Ovary (tissue), 9 donors: ENCODE measurements around the gene SPEF2. TPM values are rescaled to one million over a fixed set of nuclear protein-coding genes. Genes with fewer than 3 reads are reported as not detected.

Source experiments
- DNase-seq, 5 donors: peaks; one replicate each; pipeline ENCODE4 v3.0.0-alpha.2; 2019 to 2020
- H3K27ac ChIP-seq, 2 donors: fragments of 200-600 bp; one replicate each; pipeline versions ENCODE4 v1.5.1 to v1.8.0; 2019 to 2022
- H3K27me3 ChIP-seq: fragments of 200-600 bp; one replicate; pipeline ENCODE4 v1.8.0; 2022
- H3K36me3 ChIP-seq: fragments of 200-600 bp; sonication (generic); one replicate; pipeline ENCODE4 v1.5.1; 2019
- H3K4me1 ChIP-seq: one replicate; pipeline ENCODE4 v1.8.1; 2013; ENCODE audit warnings: mild to moderate bottlenecking, moderate library complexity; ENCODE audit not compliant: insufficient read depth
- H3K4me3 ChIP-seq: fragments of 200-600 bp; sonication (generic); one replicate; pipeline ENCODE4 v1.5.1; 2017
- H3K9me3 ChIP-seq, 2 donors: fragments of 200-600 bp in 1 of 2; sonication (generic) in 1 of 2; one replicate each; pipeline versions ENCODE4 v1.5.1 to v1.8.1; 2013 to 2019; ENCODE audit warnings: mild to moderate bottlenecking in 1 of 2, moderate library complexity in 1 of 2
- EP300 ChIP-seq: sonication (generic); formaldehyde crosslinking; IDR thresholded peaks from one replicate; pipeline ENCODE4 v1.6.1; 2017; ENCODE audit warnings: antibody characterized with exemption
- POLR2A ChIP-seq: fragments of 450-650 bp; IDR thresholded peaks from one replicate; pipeline ENCODE4 v1.6.1; 2017; ENCODE audit warnings: antibody characterized with exemption, mild to moderate bottlenecking, moderate library complexity
- WGBS, 3 donors: extraction: QIAGEN DNeasy Blood & Tissue Kit in 1 of 3; methylation state at CpG; one replicate each; pipeline versions ENCODE4 v1.1.5 to v1.1.7; 2013 to 2017; 5-methylcytosine and 5-hydroxymethylcytosine counted together
- intact Hi-C, 4 donors: fragments of 100-400 bp; cut with DNase I; formaldehyde crosslinking; loops; one replicate each; pipeline versions ENCODE4 v1.11.0 to v1.15.1; 2022 to 2023
- polyA plus RNA-seq, 2 donors: library from polyadenylated mRNA; stranded (reverse); fragments of 200-250 nt in 1 of 2; fragments of 350-450 nt in 1 of 2; fragmentation: Illumina TruSeq in 1 of 2; extraction: RNeasy Lipid Tissue Mini Kit (QIAGEN cat#74804) in 1 of 2; gene quantifications; one replicate each; pipeline ENCODE4 v1.2.3, GENCODE V29; 2013 to 2014
- total RNA-seq, 7 donors: library from RNA; depleted of rRNA in 2 of 7; stranded (reverse); fragments of >200 nt in 2 of 7; fragmentation: NEBNext Ultra II Directional in 3 of 7; extraction: Animal tissue kit (Norgen Biotek cat#: 25700) in 3 of 7; gene quantifications; one replicate each; pipeline versions ENCODE4 v1.1.0 to v1.2.4, GENCODE V29; 2016 to 2023
- TF ChIP-seq, protein P1 (sequence below), 3 donors: fragments of 450-650 bp in 2 of 3; fragments of 200-600 bp in 1 of 3; IDR thresholded peaks; one replicate each; pipeline versions ENCODE4 v1.5.1 to v1.8.0; 2016 to 2022; ENCODE audit warnings: antibody characterized with exemption in 3 of 3, mild to moderate bottlenecking in 1 of 3
- donor health status: DM: no; HTN: no; CAD: no; lungs with moderate emphysema.
- donor health status: DM: no; HTN: no; CAD: no.
- donor health status: Bipolar disorder and iron deficiency.
- donor health status: DM: yes; HTN: yes; CAD: no.
- donor health status: DM: no; HTN: no; CAD: no.
- donor health status: DM: yes; HTN: yes; CAD: no.

SPEF2 gene
- total and polyA plus RNA-seq, 9 donors: 4.2 to 31.8 (median 9.0) TPM

DNA sequence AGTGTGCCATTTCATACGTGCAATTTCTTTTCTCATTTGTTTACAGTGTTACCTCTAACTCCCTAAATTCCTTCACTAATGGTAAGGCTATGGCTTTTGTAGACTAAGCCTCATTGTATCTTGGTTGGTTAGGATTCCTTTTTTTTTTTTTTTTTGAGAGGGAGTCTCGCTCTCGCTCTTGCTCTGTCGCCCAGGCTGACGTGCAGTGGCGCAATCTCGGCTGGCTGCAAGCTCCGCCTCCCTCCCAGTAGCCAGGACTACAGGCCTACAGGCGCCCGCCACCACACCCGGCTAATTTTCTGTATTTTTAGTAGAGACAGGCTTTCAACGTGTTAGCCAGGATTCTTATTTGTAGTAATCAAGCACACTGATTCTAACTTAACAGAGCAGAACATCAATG lies 57.7 kb downstream of the SPEF2 start:
- no peak overlapping the region for H3K27ac ChIP-seq
- WGBS, 3 donors: 91 to 95% (median 93%) methylated on average over 12 of the region's 12 CpGs
- intact Hi-C loops: no loop called here
- no peaks in the 10 kb centered on the region for H3K36me3 ChIP-seq
- H3K4me3 ChIP-seq: no peak overlapping the region
- no peak for DNase-seq
- no peaks in the 10 kb centered on the region for H3K27me3 ChIP-seq
- H3K9me3 ChIP-seq: no peaks in the 10 kb centered on the region
- H3K4me1 ChIP-seq: no peaks in the 10 kb centered on the region
- TF ChIP-seq, protein P1, sequence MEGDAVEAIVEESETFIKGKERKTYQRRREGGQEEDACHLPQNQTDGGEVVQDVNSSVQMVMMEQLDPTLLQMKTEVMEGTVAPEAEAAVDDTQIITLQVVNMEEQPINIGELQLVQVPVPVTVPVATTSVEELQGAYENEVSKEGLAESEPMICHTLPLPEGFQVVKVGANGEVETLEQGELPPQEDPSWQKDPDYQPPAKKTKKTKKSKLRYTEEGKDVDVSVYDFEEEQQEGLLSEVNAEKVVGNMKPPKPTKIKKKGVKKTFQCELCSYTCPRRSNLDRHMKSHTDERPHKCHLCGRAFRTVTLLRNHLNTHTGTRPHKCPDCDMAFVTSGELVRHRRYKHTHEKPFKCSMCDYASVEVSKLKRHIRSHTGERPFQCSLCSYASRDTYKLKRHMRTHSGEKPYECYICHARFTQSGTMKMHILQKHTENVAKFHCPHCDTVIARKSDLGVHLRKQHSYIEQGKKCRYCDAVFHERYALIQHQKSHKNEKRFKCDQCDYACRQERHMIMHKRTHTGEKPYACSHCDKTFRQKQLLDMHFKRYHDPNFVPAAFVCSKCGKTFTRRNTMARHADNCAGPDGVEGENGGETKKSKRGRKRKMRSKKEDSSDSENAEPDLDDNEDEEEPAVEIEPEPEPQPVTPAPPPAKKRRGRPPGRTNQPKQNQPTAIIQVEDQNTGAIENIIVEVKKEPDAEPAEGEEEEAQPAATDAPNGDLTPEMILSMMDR (IDR thresholded peaks at IDR 0.05): no peak
- TF ChIP-seq POLR2A (no peak), EP300 (no peak)

DNA sequence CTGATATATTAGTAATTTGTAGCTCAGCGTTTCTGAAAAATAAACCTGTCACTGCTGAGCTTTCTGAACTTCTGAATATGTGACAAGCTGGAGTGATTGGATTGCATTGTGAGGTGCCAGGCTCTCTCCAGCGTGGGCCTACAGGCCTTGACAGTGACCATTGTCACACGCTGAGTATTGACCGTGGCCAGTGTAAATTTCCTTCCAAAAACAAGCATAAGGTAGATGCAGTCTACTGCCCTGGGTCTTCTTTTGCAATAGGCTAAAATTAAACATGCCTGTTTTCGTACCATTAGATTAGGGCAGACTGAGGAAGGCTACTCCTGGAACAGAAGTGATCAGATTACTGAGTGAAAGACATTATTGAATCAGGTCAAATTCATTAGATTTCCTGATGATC lies 60.2 kb downstream of the SPEF2 start:
- Histone ChIP-seq H3K9me3 (no peaks in the 10 kb centered on the region), H3K27me3 (no peaks in the 10 kb centered on the region), H3K4me3 (no peak overlapping the region), H3K27ac (no peak overlapping the region), H3K36me3 (no peaks in the 10 kb centered on the region), H3K4me1 (no peaks in the 10 kb centered on the region)
- intact Hi-C loops: no loop called here
- WGBS, 3 donors: 93 to 96% (median 93%) methylated on average over 5 of the region's 5 CpGs
- DNase-seq: no peak
- TF ChIP-seq, protein P1 (IDR thresholded peaks at IDR 0.05): no peak
- TF ChIP-seq POLR2A (no peak), EP300 (no peak)

GRCh38 chr5:35678661-35679060 lies 61.0 kb downstream of the SPEF2 start:
- Histone ChIP-seq H3K9me3 (no peaks in the 10 kb centered on the region), H3K27ac (no peak overlapping the region), H3K4me1 (no peaks in the 10 kb centered on the region), H3K36me3 (no peaks in the 10 kb centered on the region), H3K4me3 (no peak overlapping the region), H3K27me3 (no peaks in the 10 kb centered on the region)
- intact Hi-C loops: no loop called here
- TF ChIP-seq, protein P1 (IDR thresholded peaks at IDR 0.05): no peak
- TF ChIP-seq EP300: no peak
- no peak for TF ChIP-seq POLR2A
- DNase-seq: no peak
- WGBS, 3 donors: 78 to 89% (median 86%) methylated on average over 3 of the region's 3 CpGs

GRCh38 chr5:35679357-35679756 lies 61.7 kb downstream of the SPEF2 start:
- Histone ChIP-seq H3K9me3 (no peaks in the 10 kb centered on the region), H3K4me1 (no peaks in the 10 kb centered on the region), H3K4me3 (no peak overlapping the region), H3K27ac (no peak overlapping the region), H3K27me3 (no peaks in the 10 kb centered on the region), H3K36me3 (no peaks in the 10 kb centered on the region)
- intact Hi-C loops: no loop called here
- TF ChIP-seq, protein P1 (IDR thresholded peaks at IDR 0.05): no peak
- no peak for TF ChIP-seq POLR2A
- TF ChIP-seq EP300: no peak
- WGBS, 3 donors: 86 to 100% (median 97%) methylated on average over 1 of the region's 1 CpG
- DNase-seq: no peak

GRCh38 chr5:35681911-35682310 lies 64.2 kb downstream of the SPEF2 start:
- no peak overlapping the region for H3K4me3 ChIP-seq
- H3K4me1 ChIP-seq: no peaks in the 10 kb centered on the region
- DNase-seq: no peak
- H3K36me3 ChIP-seq: no peaks in the 10 kb centered on the region
- H3K27me3 ChIP-seq: no peaks in the 10 kb centered on the region
- no peaks in the 10 kb centered on the region for H3K9me3 ChIP-seq
- intact Hi-C loops: no loop called here
- H3K27ac ChIP-seq: no peak overlapping the region
- 55 to 69% (median 63%) methylated on average over 1 of the region's 1 CpG for WGBS, 3 donors
- TF ChIP-seq POLR2A (no peak), EP300 (no peak)
- TF ChIP-seq, protein P1 (IDR thresholded peaks at IDR 0.05): no peak
